Stimulated activated CD4-positive, alpha-beta T cell treated with anti-CD3 and anti-CD28 coated beads, Interleukin-2, amount 100 ng/mL, for 4 hours (primary cell): ENCODE measurements around the gene SUSD3.
A peak's percentile ranks its signal among the peaks of the same experiment; 100 is the strongest.
"Not testable (repeated sequence)": the region's sequence is repeated elsewhere in the genome, so short reads cannot be mapped to it uniquely, and the experiment has no call there.

Experiments used
- DNase-seq: peaks from one replicate; pipeline ENCODE4 v3.0.0-alpha.2; 2020; ENCODE audit warnings: low read depth

Gene SUSD3

DNA sequence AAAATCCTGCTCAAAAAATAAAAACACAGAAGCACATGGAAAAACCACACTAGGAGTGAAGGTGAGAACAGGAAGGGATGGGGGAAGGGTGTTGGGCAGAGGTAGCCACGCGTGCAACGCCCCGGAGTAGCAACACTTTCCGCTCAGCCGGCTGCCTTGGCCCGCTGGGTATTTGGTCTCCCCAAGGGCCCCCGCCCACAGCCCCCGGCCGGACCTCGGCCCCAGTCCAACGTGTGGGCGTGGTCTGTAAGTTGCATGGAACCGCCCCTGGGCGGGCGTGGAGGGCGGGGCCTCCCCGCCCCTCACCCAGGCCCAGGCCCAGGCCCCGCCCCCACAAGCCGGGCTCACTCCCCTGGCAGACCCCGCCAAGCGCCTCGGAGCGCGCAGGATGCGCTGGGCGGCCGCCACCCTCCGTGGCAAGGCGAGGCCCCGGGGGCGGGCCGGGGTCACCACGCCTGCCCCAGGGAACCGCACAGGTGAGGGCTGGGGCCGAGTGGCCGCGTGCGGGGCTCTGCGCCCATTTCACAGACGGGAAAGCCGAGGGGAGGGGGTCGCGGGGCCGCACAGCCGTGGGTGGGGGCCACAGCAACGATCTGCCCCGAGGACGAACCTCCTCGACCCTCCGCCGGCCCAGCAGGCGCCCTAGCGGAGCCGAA lies at the start of gene SUSD3:
SUSD3 (plus strand) TSS at position 347 of the 656 bp plus-strand sequence; CDS start at position 389, 42 bp downstream.
- peak; percentile 48 for DNase-seq

GRCh38 chr9:93009337-93010015 lies 49.0 kb upstream of the SUSD3 start:
- DNase-seq = no peak

DNA sequence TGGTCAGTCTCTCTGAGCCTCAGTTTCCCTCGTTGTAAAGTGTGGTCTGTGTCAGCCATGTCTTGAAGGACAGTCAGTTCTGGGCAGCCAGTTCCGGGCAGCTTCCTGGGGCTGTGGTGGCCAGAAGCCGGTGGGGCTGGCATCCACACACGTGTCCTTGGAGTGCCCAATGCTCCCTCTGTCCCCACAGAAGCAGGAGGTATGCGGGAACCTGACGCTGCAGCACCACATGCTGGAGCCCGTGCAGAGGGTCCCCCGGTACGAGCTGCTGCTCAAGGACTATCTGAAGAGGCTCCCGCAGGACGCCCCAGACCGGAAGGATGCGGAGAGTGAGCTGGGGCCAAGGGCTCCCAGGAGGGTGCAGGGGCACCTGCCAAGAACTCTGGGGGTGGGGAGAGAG lies 48.4 kb upstream of the SUSD3 start:
- DNase-seq = no peak

- DNase-seq = no peak
These were observed 47.8 kb upstream of the SUSD3 start for GRCh38 chr9:93010704-93011103.

DNA sequence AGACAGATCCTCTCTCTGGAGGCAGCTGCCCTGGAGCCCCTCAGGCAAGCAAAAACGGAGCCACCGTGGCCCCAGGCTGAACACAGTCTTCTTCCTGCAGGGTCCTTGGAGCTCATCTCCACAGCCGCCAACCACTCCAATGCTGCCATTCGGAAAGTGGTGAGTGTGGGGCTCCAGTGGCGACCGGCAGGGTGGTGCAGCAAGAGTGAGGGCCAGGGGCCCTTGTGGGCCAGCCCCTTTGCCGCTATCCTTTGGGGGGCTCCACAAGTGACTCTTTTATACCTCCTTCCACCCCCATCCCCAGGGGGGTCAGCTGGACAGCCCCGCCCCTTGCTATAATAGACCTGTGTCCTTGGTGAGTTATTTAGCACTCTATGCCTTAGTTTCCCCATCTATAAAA lies 47.4 kb upstream of the SUSD3 start:
- DNase-seq = no peak

DNA sequence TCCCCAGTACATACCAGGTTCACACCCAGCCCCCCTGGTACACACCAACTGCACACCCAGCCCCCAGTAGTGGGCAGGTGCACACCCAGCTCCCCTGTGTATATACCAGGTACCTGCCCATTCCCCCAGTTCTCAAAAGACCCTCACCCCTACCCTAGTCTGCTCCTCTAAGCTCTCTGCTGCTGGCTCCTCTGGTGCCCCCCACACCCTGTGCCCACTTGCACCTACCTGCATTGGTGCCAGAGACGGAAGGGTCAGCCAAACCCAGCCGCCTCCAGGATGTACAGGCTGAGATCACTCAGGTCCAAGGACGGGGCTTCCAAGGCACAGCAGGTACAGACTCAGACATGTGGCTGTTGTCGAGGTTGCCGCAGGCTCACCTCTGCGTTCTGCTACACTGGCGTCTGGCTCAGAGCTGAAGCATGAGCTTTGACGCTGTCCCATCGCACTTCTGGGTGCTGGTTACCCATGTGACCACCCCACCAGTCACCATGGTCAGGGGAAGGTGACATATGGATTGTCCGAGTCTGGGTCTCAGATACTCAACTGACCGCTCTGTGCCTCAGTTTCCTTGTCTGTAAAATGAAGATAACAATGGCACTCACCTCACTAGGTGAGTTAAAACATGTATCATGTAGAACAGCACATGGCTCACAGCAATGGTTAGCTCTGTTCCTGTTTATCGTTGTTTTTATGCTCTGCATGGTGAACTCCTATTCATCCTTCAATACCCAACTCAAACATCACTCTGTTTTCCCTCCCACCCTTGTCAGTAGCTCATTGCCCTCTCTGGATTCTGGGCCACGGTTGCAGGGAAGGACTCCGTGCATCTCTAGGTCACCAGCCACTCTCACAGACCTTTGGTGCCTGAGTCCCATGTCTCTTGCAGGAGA lies 45.3 kb upstream of the SUSD3 start:
- no peak for DNase-seq

DNA sequence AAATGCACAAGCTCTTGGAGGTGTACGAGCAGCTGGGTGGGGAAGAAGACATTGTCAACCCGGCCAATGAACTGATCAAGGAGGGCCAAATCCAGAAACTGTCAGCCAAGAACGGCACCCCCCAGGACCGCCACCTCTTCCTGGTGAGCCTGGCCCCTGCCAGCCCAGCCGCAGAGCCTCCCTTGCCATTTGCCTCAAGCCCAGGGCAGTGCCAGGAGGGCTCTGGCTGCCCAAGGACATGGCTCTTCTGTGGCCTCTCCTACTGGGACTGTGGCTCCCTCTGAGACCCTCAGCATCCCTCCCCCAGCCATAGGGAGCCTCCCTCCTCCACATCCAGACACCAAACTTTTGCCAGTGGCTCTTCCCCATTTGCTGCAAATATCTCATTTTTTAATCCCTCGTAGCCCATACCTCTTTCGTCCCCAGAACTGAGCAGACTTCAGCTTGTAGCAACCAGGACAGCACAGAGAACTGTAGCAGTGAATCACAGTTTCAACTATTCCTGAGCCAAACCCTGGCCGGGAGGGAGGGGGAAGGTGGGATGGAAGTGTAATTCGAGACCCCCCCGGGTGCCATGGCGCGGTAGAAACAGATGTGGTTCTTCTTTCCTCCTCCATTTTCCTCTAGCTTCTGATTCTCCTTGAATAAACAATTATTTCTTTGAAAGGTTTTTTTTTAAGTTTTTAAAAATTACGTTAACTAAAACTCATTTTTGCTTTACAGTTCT lies 44.5 kb upstream of the SUSD3 start:
- no peak for DNase-seq

GRCh38 chr9:93015190-93015589 lies 43.3 kb upstream of the SUSD3 start:
- not testable (repeated sequence) for DNase-seq

- DNase-seq = no peak
These were observed 40.9 kb upstream of the SUSD3 start for GRCh38 chr9:93017621-93018020.

GRCh38 chr9:93020151-93020550 lies 38.4 kb upstream of the SUSD3 start:
- DNase-seq = no peak

DNA sequence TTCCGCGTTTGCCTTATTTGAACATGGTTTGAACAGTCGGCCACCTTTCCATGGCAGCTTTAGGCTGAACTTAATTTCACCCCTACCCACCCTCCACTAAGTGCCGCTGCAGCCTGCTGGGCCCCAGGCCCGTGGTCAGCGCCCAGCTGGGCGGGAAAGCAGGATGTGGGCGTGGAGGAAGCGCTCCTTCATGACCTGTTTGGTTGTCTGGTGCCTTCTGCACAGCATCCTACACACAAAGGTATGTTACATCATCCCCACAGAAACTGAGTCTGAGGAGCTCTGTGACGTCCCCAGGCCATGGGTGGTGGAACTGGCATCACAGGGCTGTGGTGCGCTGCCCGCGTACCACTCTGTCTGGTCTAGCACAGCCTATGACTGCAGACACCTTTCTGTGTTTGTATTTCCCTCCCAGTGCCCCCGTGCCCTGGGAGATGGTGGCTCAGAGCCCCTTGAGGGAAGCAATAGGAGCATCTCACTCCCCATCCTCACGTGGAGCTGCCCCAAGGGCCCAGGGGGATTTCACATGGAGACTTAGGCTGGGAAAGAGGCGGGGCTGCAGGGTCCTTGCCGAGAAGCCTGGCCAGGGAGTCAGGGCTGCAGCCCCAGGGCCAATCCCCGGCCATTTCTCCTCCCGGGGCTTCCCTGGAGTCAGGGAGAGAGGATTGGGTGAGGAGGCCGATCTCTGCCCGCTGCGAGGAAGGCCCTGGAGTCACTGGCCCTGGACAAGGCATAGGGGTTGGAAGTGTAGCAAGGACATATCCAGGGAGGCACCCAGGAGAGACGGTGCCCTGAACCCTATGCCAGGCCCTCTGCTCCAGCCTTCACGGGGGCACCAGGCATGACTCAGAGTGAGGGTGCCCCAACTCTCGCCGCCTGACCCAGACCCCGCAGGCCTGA lies 37.5 kb upstream of the SUSD3 start:
- DNase-seq = peak; percentile 8

- DNase-seq = no peak
These were observed 36.4 kb upstream of the SUSD3 start for GRCh38 chr9:93022066-93022465.

- no peak for DNase-seq
These were observed 35.6 kb upstream of the SUSD3 start for GRCh38 chr9:93022721-93023520.

- DNase-seq = no peak
These were observed 35.0 kb upstream of the SUSD3 start for GRCh38 chr9:93023521-93023815.

DNA sequence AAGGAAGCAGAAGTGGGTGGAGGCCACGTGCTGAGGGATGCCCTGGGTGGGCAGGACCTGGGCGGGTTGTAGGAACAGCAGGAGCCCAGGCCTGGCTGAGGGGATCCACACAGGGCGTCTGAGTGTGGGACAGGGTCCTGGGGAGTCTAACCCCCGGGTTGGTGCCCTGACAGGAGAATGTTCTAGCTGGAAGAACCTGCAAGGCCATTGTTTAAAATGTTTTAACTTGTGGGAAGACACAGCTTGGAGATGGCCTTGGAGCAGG lies 33.9 kb upstream of the SUSD3 start:
- no peak for DNase-seq

- no peak for DNase-seq
These were observed 33.4 kb upstream of the SUSD3 start for GRCh38 chr9:93024986-93025630.

GRCh38 chr9:93025736-93026135 lies 32.8 kb upstream of the SUSD3 start:
- DNase-seq = no peak

- no peak for DNase-seq
These were observed 31.9 kb upstream of the SUSD3 start for GRCh38 chr9:93026640-93027039.

- DNase-seq = no peak
These were observed 30.8 kb upstream of the SUSD3 start for GRCh38 chr9:93027750-93028149.

DNA sequence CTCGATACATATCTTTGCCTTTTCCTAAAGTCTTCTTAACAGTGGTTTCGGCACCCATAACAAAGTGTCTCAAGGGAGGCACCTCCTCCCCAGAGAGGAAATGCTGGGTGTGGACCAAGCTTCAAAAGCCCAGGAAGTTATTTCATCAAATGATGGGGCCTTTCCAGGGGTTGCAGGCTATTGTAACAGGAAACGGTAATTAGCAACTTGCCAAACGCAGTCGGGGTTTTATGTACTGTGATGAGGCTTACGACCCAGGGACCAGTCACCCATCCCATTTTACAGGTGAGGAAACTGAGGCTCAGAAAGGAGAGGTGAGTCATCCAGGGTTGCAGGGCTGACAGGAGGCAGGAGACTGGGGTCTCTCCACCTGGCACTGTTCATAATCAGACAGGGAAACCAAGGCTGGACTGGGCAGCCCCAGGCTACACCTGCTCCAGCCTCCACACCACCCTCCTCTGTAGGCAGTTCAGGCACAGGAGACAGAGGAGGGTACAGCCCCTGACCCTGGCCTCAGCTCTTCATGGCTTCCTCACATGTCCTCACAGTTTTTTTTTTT lies 30.0 kb upstream of the SUSD3 start:
- DNase-seq = peak; percentile 24
